GM23338 (cell line): ENCODE measurements around the gene GNB5. TPM values are rescaled to one million over a fixed set of nuclear protein-coding genes. Genes with fewer than 3 reads are reported as not detected.

Experiments used
- ATAC-seq: fragments of 200-7000 bp; cut with Tn5 transposase; 3 replicates; pipeline ENCODE4 v1.9.1; 2020
- DNase-seq: peaks from one replicate; pipeline ENCODE4 v3.0.0-alpha.2; 2015; ENCODE audit warnings: low spot score
- H2AFZ ChIP-seq: fragments of 200-600 bp; sonication (generic); 2 replicates; pipeline ENCODE4 v1.8.0; 2016; ENCODE audit warnings: antibody characterized with exemption, mild to moderate bottlenecking, moderate library complexity
- H3F3A ChIP-seq: fragments of 200-600 bp; sonication (generic); replicated peaks from 2 replicates; pipeline ENCODE4 v1.8.0; 2017; ENCODE audit warnings: antibody characterized with exemption, mixed run types, low read depth
- H3K27ac ChIP-seq: fragments of 200-600 bp; sonication (generic); 2 replicates; pipeline ENCODE4 v1.6.1; 2016; ENCODE audit warnings: low read depth
- H3K27me3 ChIP-seq: fragments of 200-600 bp; sonication (generic); 2 replicates; pipeline ENCODE4 v1.8.0; 2016; ENCODE audit warnings: mild to moderate bottlenecking, mixed run types, moderate library complexity; ENCODE audit not compliant: insufficient read depth
- H3K36me3 ChIP-seq: fragments of 200-600 bp; sonication (generic); 2 replicates; pipeline ENCODE4 v1.8.0; 2016; ENCODE audit warnings: mild to moderate bottlenecking; ENCODE audit not compliant: insufficient read depth
- H3K4me1 ChIP-seq: fragments of 200-600 bp; sonication (generic); 2 replicates; pipeline ENCODE4 v1.8.0; 2016; ENCODE audit warnings: mild to moderate bottlenecking, moderate library complexity; ENCODE audit not compliant: insufficient read depth
- H3K4me2 ChIP-seq: fragments of 200-600 bp; sonication (generic); 2 replicates; pipeline ENCODE4 v1.7.1; 2017; ENCODE audit warnings: mixed run types
- H3K4me3 ChIP-seq: fragments of 200-600 bp; sonication (generic); 2 replicates; pipeline ENCODE4 v1.6.1; 2016; ENCODE audit warnings: mixed run types
- H3K79me2 ChIP-seq: fragments of 200-600 bp; sonication (generic); replicated peaks from 2 replicates; pipeline ENCODE4 v1.8.0; 2017; ENCODE audit warnings: mild to moderate bottlenecking; ENCODE audit not compliant: insufficient read depth
- H3K9me2 ChIP-seq: fragments of 200-600 bp; sonication (generic); 2 replicates; pipeline ENCODE4 v1.8.0; 2017; ENCODE audit not compliant: insufficient read depth
- H4K20me1 ChIP-seq: fragments of 200-600 bp; sonication (generic); replicated peaks from 2 replicates; pipeline ENCODE4 v1.8.0; 2017; ENCODE audit warnings: mild to moderate bottlenecking; ENCODE audit not compliant: insufficient read depth
- H3K27ac Mint-ChIP-seq: 2 replicates; pipeline ENCODE4 v1.8.0; 2020; ENCODE audit warnings: inconsistent platforms, mild to moderate bottlenecking, moderate library complexity, mixed read lengths
- H3K27me3 Mint-ChIP-seq: 3 replicates; pipeline ENCODE4 v1.8.0; 2022; ENCODE audit warnings: low read depth, mild to moderate bottlenecking, moderate library complexity, mixed read lengths, inconsistent platforms; ENCODE audit not compliant: insufficient read depth, poor library complexity
- H3K36me3 Mint-ChIP-seq: 3 replicates; pipeline ENCODE4 v1.8.0; 2021; ENCODE audit warnings: low read depth, mild to moderate bottlenecking, inconsistent platforms, moderate library complexity, mixed read lengths
- H3K4me1 Mint-ChIP-seq: 3 replicates; pipeline ENCODE4 v1.8.0; 2020; ENCODE audit warnings: mild to moderate bottlenecking, inconsistent platforms, mixed read lengths
- H3K4me3 Mint-ChIP-seq: 3 replicates; pipeline ENCODE4 v1.8.0; 2021; ENCODE audit warnings: moderate library complexity, mild to moderate bottlenecking, inconsistent platforms, mixed read lengths
- H3K9me3 Mint-ChIP-seq: 3 replicates; pipeline ENCODE4 v1.8.0; 2020; ENCODE audit warnings: moderate library complexity, mild to moderate bottlenecking, inconsistent platforms, mixed read lengths
- CREB1 ChIP-seq: fragments of 250-450 bp; sonication (Bioruptor Pico); IDR thresholded peaks from 2 replicates; pipeline ENCODE4 v1.5.0; 2020; ENCODE audit warnings: low read depth, mild to moderate bottlenecking, moderate library complexity
- EZH2phosphoT487 ChIP-seq: fragments of 200-600 bp; sonication (generic); IDR thresholded peaks from one replicate; pipeline ENCODE4 v1.8.1; 2018; ENCODE audit warnings: antibody characterized with exemption; ENCODE audit not compliant: unreplicated experiment
- NANOG ChIP-seq: IDR thresholded peaks from 2 replicates; pipeline ENCODE4 v1.6.1; 2016; ENCODE audit warnings: antibody characterized with exemption, borderline replicate concordance
- POLR2AphosphoS5 ChIP-seq: IDR thresholded peaks from 2 replicates; pipeline ENCODE4 v1.6.1; 2016; ENCODE audit warnings: antibody characterized with exemption, low read depth
- ZNF114 ChIP-seq: fragments of 250-450 bp; sonication (Bioruptor Pico); IDR thresholded peaks from 2 replicates; pipeline ENCODE4 v1.5.0; 2020; ENCODE audit warnings: mild to moderate bottlenecking, moderate library complexity
- polyA plus RNA-seq: library from polyadenylated mRNA; unstranded; fragments of >200 nt; fragmentation: Nextera tagmentation; extraction: Ambion mirVana; gene quantifications from 2 replicates; pipeline ENCODE4 v1.2.1, GENCODE V29; 2016
- total RNA-seq: library from RNA; depleted of rRNA; stranded (reverse); fragments of >200 nt; shearing (Covaris generic); gene quantifications from 2 replicates; pipeline ENCODE4 v1.2.3, GENCODE V29; 2014
- TF ChIP-seq, protein P1 (sequence below): fragments of 250-450 bp; sonication (Bioruptor Pico); IDR thresholded peaks from 2 replicates; pipeline ENCODE4 v1.5.0; 2020; ENCODE audit warnings: mild to moderate bottlenecking, moderate library complexity

GNB5 gene
- total and polyA plus RNA-seq, 2 experiments from 2014 or later = 23.0 to 40.8 TPM

- Histone ChIP-seq H3K4me3 (no peak overlapping the region), H3K9me2 (no peaks in the 10 kb centered on the region), H3K4me2 (no peak overlapping the region), H3K4me1 (no peaks in the 10 kb centered on the region), H3K79me2 (no peaks in the 10 kb centered on the region), H4K20me1 (peaks cover 2% of the 10 kb centered on the region; the same call in 1 of the 2 replicates), H3K27me3 (no peaks in the 10 kb centered on the region), H3K27ac (no peak overlapping the region), H2AFZ (no peak overlapping the region), H3F3A (no peaks in the 10 kb centered on the region), H3K36me3 (peaks cover 21% of the 10 kb centered on the region)
- Mint-ChIP-seq H3K27ac (no peak overlapping the region), H3K9me3 (peaks cover 3% of the 10 kb centered on the region; the same call in 1 of the 3 replicates), H3K27me3 (peaks cover 2% of the 10 kb centered on the region), H3K4me3 (no peak overlapping the region), H3K4me1 (no peaks in the 10 kb centered on the region), H3K36me3 (peaks cover 25% of the 10 kb centered on the region)
- DNase-seq (no peak), ATAC-seq (no peak)
- TF ChIP-seq, protein P1, sequence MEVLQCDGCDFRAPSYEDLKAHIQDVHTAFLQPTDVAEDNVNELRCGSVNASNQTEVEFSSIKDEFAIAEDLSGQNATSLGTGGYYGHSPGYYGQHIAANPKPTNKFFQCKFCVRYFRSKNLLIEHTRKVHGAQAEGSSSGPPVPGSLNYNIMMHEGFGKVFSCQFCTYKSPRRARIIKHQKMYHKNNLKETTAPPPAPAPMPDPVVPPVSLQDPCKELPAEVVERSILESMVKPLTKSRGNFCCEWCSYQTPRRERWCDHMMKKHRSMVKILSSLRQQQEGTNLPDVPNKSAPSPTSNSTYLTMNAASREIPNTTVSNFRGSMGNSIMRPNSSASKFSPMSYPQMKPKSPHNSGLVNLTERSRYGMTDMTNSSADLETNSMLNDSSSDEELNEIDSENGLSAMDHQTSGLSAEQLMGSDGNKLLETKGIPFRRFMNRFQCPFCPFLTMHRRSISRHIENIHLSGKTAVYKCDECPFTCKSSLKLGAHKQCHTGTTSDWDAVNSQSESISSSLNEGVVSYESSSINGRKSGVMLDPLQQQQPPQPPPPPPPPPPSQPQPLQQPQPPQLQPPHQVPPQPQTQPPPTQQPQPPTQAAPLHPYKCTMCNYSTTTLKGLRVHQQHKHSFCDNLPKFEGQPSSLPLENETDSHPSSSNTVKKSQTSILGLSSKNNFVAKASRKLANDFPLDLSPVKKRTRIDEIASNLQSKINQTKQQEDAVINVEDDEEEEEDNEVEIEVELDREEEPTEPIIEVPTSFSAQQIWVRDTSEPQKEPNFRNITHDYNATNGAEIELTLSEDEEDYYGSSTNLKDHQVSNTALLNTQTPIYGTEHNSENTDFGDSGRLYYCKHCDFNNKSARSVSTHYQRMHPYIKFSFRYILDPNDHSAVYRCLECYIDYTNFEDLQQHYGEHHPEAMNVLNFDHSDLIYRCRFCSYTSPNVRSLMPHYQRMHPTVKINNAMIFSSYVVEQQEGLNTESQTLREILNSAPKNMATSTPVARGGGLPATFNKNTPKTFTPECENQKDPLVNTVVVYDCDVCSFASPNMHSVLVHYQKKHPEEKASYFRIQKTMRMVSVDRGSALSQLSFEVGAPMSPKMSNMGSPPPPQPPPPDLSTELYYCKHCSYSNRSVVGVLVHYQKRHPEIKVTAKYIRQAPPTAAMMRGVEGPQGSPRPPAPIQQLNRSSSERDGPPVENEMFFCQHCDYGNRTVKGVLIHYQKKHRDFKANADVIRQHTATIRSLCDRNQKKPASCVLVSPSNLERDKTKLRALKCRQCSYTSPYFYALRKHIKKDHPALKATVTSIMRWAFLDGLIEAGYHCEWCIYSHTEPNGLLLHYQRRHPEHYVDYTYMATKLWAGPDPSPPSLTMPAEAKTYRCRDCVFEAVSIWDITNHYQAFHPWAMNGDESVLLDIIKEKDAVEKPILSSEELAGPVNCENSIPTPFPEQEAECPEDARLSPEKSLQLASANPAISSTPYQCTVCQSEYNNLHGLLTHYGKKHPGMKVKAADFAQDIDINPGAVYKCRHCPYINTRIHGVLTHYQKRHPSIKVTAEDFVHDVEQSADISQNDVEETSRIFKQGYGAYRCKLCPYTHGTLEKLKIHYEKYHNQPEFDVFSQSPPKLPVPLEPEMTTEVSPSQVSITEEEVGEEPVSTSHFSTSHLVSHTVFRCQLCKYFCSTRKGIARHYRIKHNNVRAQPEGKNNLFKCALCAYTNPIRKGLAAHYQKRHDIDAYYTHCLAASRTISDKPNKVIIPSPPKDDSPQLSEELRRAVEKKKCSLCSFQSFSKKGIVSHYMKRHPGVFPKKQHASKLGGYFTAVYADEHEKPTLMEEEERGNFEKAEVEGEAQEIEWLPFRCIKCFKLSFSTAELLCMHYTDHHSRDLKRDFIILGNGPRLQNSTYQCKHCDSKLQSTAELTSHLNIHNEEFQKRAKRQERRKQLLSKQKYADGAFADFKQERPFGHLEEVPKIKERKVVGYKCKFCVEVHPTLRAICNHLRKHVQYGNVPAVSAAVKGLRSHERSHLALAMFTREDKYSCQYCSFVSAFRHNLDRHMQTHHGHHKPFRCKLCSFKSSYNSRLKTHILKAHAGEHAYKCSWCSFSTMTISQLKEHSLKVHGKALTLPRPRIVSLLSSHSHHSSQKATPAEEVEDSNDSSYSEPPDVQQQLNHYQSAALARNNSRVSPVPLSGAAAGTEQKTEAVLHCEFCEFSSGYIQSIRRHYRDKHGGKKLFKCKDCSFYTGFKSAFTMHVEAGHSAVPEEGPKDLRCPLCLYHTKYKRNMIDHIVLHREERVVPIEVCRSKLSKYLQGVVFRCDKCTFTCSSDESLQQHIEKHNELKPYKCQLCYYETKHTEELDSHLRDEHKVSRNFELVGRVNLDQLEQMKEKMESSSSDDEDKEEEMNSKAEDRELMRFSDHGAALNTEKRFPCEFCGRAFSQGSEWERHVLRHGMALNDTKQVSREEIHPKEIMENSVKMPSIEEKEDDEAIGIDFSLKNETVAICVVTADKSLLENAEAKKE (CRISPR knock-in tag) = no peak
- TF ChIP-seq POLR2AphosphoS5 = no peak
- TF ChIP-seq CREB1 (CRISPR knock-in tag) = no peak
- no peak for TF ChIP-seq EZH2phosphoT487
- no peak for TF ChIP-seq ZNF114 (CRISPR knock-in tag)
Observed at GRCh38 chr15:52150871-52151270, 40.3 kb downstream of the GNB5 start.

DNA sequence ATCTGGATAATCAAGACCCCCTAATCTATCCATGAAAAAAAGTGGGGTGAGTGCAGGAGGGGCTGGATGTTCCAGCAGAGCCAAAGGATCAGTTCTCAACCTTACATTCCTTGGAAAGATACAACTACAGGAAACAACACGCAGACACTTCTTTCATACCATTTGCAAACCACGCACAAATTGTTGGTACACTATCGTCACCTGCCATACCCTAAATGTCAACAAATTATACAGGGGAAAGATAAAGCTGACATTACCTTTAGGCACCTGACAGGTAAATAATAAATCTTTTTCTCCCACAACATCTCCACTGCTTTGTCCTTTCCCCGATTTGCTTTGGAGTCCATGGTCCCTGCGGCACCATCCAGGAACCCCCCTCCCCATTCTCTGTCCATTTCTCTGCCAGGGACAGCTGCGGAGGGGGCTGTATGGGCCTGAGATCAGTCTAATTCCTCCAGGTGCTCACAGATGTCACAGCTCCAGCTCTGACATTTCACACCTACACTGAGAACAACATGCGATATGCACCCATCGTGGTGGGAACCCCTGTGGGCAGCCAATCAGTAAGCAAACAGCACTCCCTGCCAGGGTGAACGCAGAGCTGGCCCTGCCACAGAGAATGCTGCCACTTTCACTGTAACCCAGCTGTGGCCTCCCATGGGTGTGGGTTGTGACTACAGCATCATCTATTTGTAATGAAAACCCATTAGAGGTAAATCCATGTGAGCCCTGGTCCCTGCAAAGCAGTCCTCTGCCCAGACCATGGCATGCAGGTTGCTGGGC, 41.0 kb downstream of the GNB5 start:
- no peak overlapping the region for H3K4me3 Mint-ChIP-seq
- peaks cover 2% of the 10 kb centered on the region; the same call in 1 of the 2 replicates for H4K20me1 ChIP-seq
- peaks cover 30% of the 10 kb centered on the region for H3K36me3 Mint-ChIP-seq
- H3K4me3 ChIP-seq = no peak overlapping the region
- DNase-seq (no peak), ATAC-seq (no peak)
- no peaks in the 10 kb centered on the region for H3K9me2 ChIP-seq
- H3K4me1 ChIP-seq = no peaks in the 10 kb centered on the region
- no peaks in the 10 kb centered on the region for H3K4me1 Mint-ChIP-seq
- no peak overlapping the region for H3K27ac ChIP-seq
- H3K9me3 Mint-ChIP-seq = peaks cover 3% of the 10 kb centered on the region; the same call in 1 of the 3 replicates
- H3K27ac Mint-ChIP-seq = no peak overlapping the region
- H3F3A ChIP-seq = no peaks in the 10 kb centered on the region
- H3K27me3 Mint-ChIP-seq = peaks cover under 1% of the 10 kb centered on the region
- H3K36me3 ChIP-seq = peaks cover 21% of the 10 kb centered on the region
- no peak overlapping the region for H3K4me2 ChIP-seq
- H3K27me3 ChIP-seq = no peaks in the 10 kb centered on the region
- no peak overlapping the region for H2AFZ ChIP-seq
- no peaks in the 10 kb centered on the region for H3K79me2 ChIP-seq
- no peak for TF ChIP-seq NANOG
